ENCODE data around the gene C1QTNF6. TPM values are rescaled to one million over a fixed set of nuclear protein-coding genes. Genes with fewer than 3 reads are reported as not detected.

Gene C1QTNF6
- total and polyA plus RNA-seq, 2 donors (not counting 3 experiments of a cell fraction or from before 2014, with no cell fraction given) = 20.2 to 27.6 TPM

GRCh38 chr22:37193629-37194191 lies 5.7 kb upstream of the C1QTNF6 start:
- Histone ChIP-seq H3K4me3 (replicated peaks in 1 of 3; ENCODE audit: insufficient read depth in 1 of 3, low read depth in 1 of 3, low read length in 3 of 3) (no peak overlapping the region), H3K9ac (replicated peaks; ENCODE audit: extremely low read depth, insufficient read depth, low read length) (no peak overlapping the region), H3K9me1 (replicated peaks; ENCODE audit: control insufficient read depth, extremely low read depth, insufficient read depth, low read length) (no peaks in the 10 kb centered on the region), H3K4me2 (ENCODE audit: insufficient read depth, low read length) (no peak overlapping the region), H3K4me1 (ENCODE audit: control insufficient read depth, extremely low read depth, insufficient read depth, low read length) (peaks cover 41% of the 10 kb centered on the region), H2AFZ (ENCODE audit: low read depth, low read length) (no peak overlapping the region), H3K79me2 (ENCODE audit: control insufficient read depth, insufficient read depth, low read length) (no peaks in the 10 kb centered on the region), H3K27ac (ENCODE audit: insufficient read depth, low read depth, low read length) (no peak overlapping the region), H3K27me3 (ENCODE audit: control insufficient read depth in 2 of 2, insufficient read depth in 2 of 2, low read length in 2 of 2) (no peaks in the 10 kb centered on the region), H3K36me3 (ENCODE audit: control insufficient read depth in 2 of 2, extremely low read depth in 1 of 2, insufficient read depth in 2 of 2, low read length in 2 of 2) (no peaks in the 10 kb centered on the region), H4K20me1 (replicated peaks; ENCODE audit: control insufficient read depth, extremely low read depth, insufficient read depth, low read length) (no peaks in the 10 kb centered on the region), H3K9me3 (replicated peaks; ENCODE audit: control insufficient read depth, insufficient read depth, low read length) (no peaks in the 10 kb centered on the region)
- intact Hi-C loops (cut with micrococcal nuclease) (no loop called here), dilution Hi-C loops (cut with MboI; ENCODE audit: extremely low pct_ligation_motif_present, low sequenced_read_pairs) (no loop called here)
- peak; percentile 24 for DNase-seq (ENCODE audit: low read depth, low spot score)
- TF ChIP-seq JUN (IDR thresholded peaks at IDR 0.05; ENCODE audit: borderline replicate concordance, insufficient read depth, insufficient read length, low read depth) = no peak
- no peak for TF ChIP-seq FOS (IDR thresholded peaks at IDR 0.05; ENCODE audit: borderline replicate concordance, insufficient read depth, low read length)
- TF ChIP-seq POLR2A (IDR thresholded peaks at IDR 0.05; ENCODE audit: low read depth, low read length) = no peak
- no peak for TF ChIP-seq GATA2 (IDR thresholded peaks at IDR 0.05; ENCODE audit: insufficient read depth, insufficient read length, low read depth, low read length)
- TF ChIP-seq EZH2 (IDR thresholded peaks at IDR 0.05; ENCODE audit: borderline replicate concordance, low read depth, low read length, severe bottlenecking) = no peak
- TF ChIP-seq MAX (IDR thresholded peaks at IDR 0.05; ENCODE audit: insufficient read depth, insufficient read length) = no peak
- TF ChIP-seq CTCF (IDR thresholded peaks at IDR 0.05; ENCODE audit: extremely low read depth in 1 of 2, insufficient read depth in 1 of 2, low read depth in 1 of 2, low read length in 2 of 2) = no peak
- no peak for TF ChIP-seq POLR2AphosphoS5 (IDR thresholded peaks at IDR 0.05; ENCODE audit: insufficient read depth, low read depth, low read length)
- TF ChIP-seq MYC (IDR thresholded peaks at IDR 0.05; ENCODE audit: low read depth, low read length) = no peak
- FAIRE-seq = no peak
- BruUV-seq (replicated peaks) = no TSS peak
- ChIA-PET CTCF (no interaction called here), POLR2A (no interaction called here)

All from endothelial cell of umbilical vein (primary cell).